Esophagus muscularis mucosa (tissue), 4 donors: ENCODE data around the gene EGFL8. TPM values are rescaled to one million over a fixed set of nuclear protein-coding genes. Genes with fewer than 3 reads are reported as not detected.
"Not testable (repeated sequence)": the region's sequence is repeated elsewhere in the genome, so short reads cannot be mapped to it uniquely, and the experiment has no call there.

Source experiments
- DNase-seq: peaks from one replicate; pipeline ENCODE4 v3.0.0-alpha.2; 2017; ENCODE audit errors: extremely low spot score
- H3K27ac ChIP-seq, 4 donors: fragments of 200-600 bp; sonication (generic); replicated peaks in 1 of 4; 1 replicate in 3 of 4; 2 replicates in 1 of 4; pipeline ENCODE4 v1.5.1; 2016 to 2019; ENCODE audit warnings: mild to moderate bottlenecking in 1 of 4
- H3K27me3 ChIP-seq, 4 donors: fragments of 200-600 bp; sonication (generic); one replicate each; pipeline versions ENCODE4 v1.5.1 to v1.6.0; 2016 to 2019
- H3K36me3 ChIP-seq, 4 donors: fragments of 200-600 bp; sonication (generic); one replicate each; pipeline ENCODE4 v1.5.1; 2016 to 2019
- H3K4me1 ChIP-seq, 4 donors: fragments of 200-600 bp; sonication (generic); one replicate each; pipeline ENCODE4 v1.5.1; 2016 to 2019
- H3K4me3 ChIP-seq, 4 donors: fragments of 200-600 bp; sonication (generic); 1 replicate in 2 of 4; 2 replicates in 2 of 4; pipeline ENCODE4 v1.5.1; 2016 to 2019; ENCODE audit warnings: mild to moderate bottlenecking in 4 of 4, moderate library complexity in 1 of 4
- H3K9me3 ChIP-seq, 4 donors: fragments of 200-600 bp; sonication (generic); 1 replicate in 3 of 4; 2 replicates in 1 of 4; pipeline ENCODE4 v1.5.1; 2016 to 2019
- CTCF ChIP-seq, 3 experiments: fragments of 200-600 bp in 2 of 3; fragments of 450-650 bp in 1 of 3; sonication (generic) in 2 of 3; IDR thresholded peaks; one replicate each; pipeline ENCODE4 v1.5.1; 2017 to 2019; ENCODE audit warnings: antibody characterized with exemption in 3 of 3, mild to moderate bottlenecking in 2 of 3, moderate library complexity in 1 of 3
- EP300 ChIP-seq: sonication (generic); formaldehyde crosslinking; IDR thresholded peaks from one replicate; pipeline ENCODE4 v1.6.1; 2017; ENCODE audit warnings: antibody characterized with exemption
- POLR2A ChIP-seq: fragments of 450-650 bp; IDR thresholded peaks from one replicate; pipeline ENCODE4 v1.6.1; 2017; ENCODE audit warnings: antibody characterized with exemption, moderate library complexity, mild to moderate bottlenecking, low read depth
- POLR2AphosphoS5 ChIP-seq, 2 donors: sonication (generic); formaldehyde crosslinking; IDR thresholded peaks; one replicate each; pipeline ENCODE4 v1.6.1; 2017; ENCODE audit warnings: antibody characterized with exemption in 2 of 2
- WGBS: methylation state at CpG from one replicate; pipeline ENCODE4 v1.1.5; 2018; 5-methylcytosine and 5-hydroxymethylcytosine counted together
- intact Hi-C: fragments of 100-400 bp; cut with DNase I; formaldehyde crosslinking; loops from one replicate; pipeline ENCODE4 v1.15.1; 2023
- total RNA-seq, 4 donors: library from RNA; depleted of rRNA; stranded (reverse); fragments of >200 nt; gene quantifications; one replicate each; pipeline versions ENCODE4 v1.1.0 to v1.2.1, GENCODE V29; 2016

The EGFL8 gene
- total RNA-seq, 4 donors from 2014 or later, result 8.1 to 20.7 (median 13.9) TPM

GRCh38 chr6:32183483-32184083 is 19.2 kb downstream of the EGFL8 start:
- TF ChIP-seq POLR2AphosphoS5 (IDR thresholded peaks at IDR 0.05) (no peak), CTCF (IDR thresholded peaks at IDR 0.05) (no peak), POLR2A (no peak), EP300 (no peak)
- Histone ChIP-seq H3K4me3 (no peak overlapping the region), H3K27me3 (no peaks in the 10 kb centered on the region), H3K4me1 (peaks cover 70 to 89% (median 86%) of the 10 kb centered on the region in 4 donors), H3K9me3 (no peaks in the 10 kb centered on the region), H3K27ac (peak overlapping the region; percentile 84 to 99 (median 98)), H3K36me3 (peaks cover 16 to 64% (median 52%) of the 10 kb centered on the region in 4 donors)
- WGBS, result 80% methylated on average over 15 of the region's 15 CpGs
- intact Hi-C loops, result no loop called here
- DNase-seq, result no peak

- Histone ChIP-seq H3K4me1 (peaks cover 72 to 89% (median 86%) of the 10 kb centered on the region in 4 donors), H3K27me3 (no peaks in the 10 kb centered on the region), H3K27ac (peak within 1 kb of the TSS; percentile 84 to 99 (median 98)), H3K4me3 (no peak within 1 kb of the TSS), H3K36me3 (peaks cover 16 to 64% (median 52%) of the 10 kb centered on the region in 4 donors), H3K9me3 (no peaks in the 10 kb centered on the region)
- no peak for TF ChIP-seq EP300
- 63% methylated on average over 6 of the region's 6 CpGs for WGBS
- intact Hi-C loops, result no loop called here
- DNase-seq, result no peak
These were observed 19.8 kb downstream of the EGFL8 start, which contains the start of gene AGER for GRCh38 chr6:32184084-32184640. AGER (minus strand) TSS chr6:32184253; CDS start chr6:32184222, 31 bp downstream.

GRCh38 chr6:32185681-32186131 is 21.3 kb downstream of the EGFL8 start:
- H3K4me3 ChIP-seq, H3K27me3 ChIP-seq, H3K9me3 ChIP-seq, intact Hi-C loops: not testable (repeated sequence)
- peaks cover 16 to 52% (median 41%) of the 10 kb centered on the region in 4 donors for H3K36me3 ChIP-seq
- peak overlapping the region; percentile 84 to 99 (median 98) for H3K27ac ChIP-seq
- TF ChIP-seq POLR2AphosphoS5 (IDR thresholded peaks at IDR 0.05), result peak; percentile 19 to 44
- DNase-seq, result peak; percentile 99
- H3K4me1 ChIP-seq, result peaks cover 67 to 83% (median 78%) of the 10 kb centered on the region in 4 donors
- 27% methylated on average over 11 of the region's 11 CpGs for WGBS

- Histone ChIP-seq H3K27ac (peak overlapping the region; percentile 84 to 99 (median 98)), H3K4me1 (peaks cover 68 to 83% (median 79%) of the 10 kb centered on the region in 4 donors), H3K36me3 (peaks cover 16 to 46% (median 35%) of the 10 kb centered on the region in 4 donors)
- intact Hi-C loops, H3K4me3 ChIP-seq, H3K27me3 ChIP-seq, DNase-seq, H3K9me3 ChIP-seq: not testable (repeated sequence)
- 58% methylated on average over 9 of the region's 10 CpGs for WGBS
These were observed 21.9 kb downstream of the EGFL8 start for GRCh38 chr6:32186151-32186840.

- Histone ChIP-seq H3K4me3 (no peak overlapping the region), H3K4me1 (peaks cover 67 to 82% (median 79%) of the 10 kb centered on the region in 4 donors), H3K27me3 (no peaks in the 10 kb centered on the region), H3K27ac (peak overlapping the region; percentile 84 to 99 (median 98)), H3K36me3 (peaks cover 16 to 39% (median 31%) of the 10 kb centered on the region in 4 donors), H3K9me3 (no peaks in the 10 kb centered on the region)
- intact Hi-C loops, result no loop called here
- no peak for TF ChIP-seq CTCF (IDR thresholded peaks at IDR 0.05)
- TF ChIP-seq EP300, result no peak
- TF ChIP-seq POLR2A, result no peak
- DNase-seq, result no peak
- WGBS, result 67% methylated on average over 12 of the region's 12 CpGs
These were observed 22.8 kb downstream of the EGFL8 start for GRCh38 chr6:32187009-32187709.

- peak overlapping the region; percentile 66 to 92 (median 84) for H3K4me3 ChIP-seq
- DNase-seq, H3K9me3 ChIP-seq, intact Hi-C loops, H3K27me3 ChIP-seq: not testable (repeated sequence)
- H3K27ac ChIP-seq, result peak overlapping the region; percentile 90 to 99 (median 98)
- peaks cover 16 to 33% (median 28%) of the 10 kb centered on the region in 4 donors for H3K36me3 ChIP-seq
- 100% methylated on average over 3 of the region's 18 CpGs for WGBS
- peaks cover 74 to 83% (median 79%) of the 10 kb centered on the region in 4 donors for H3K4me1 ChIP-seq
These were observed 23.5 kb downstream of the EGFL8 start for GRCh38 chr6:32187725-32188380.
